ENCODE data around the gene FNDC8. TPM values are rescaled to one million over a fixed set of nuclear protein-coding genes. Genes with fewer than 3 reads are reported as not detected.

FNDC8 gene
- total and polyA plus RNA-seq, 2 of the 4 experiments (the other 2 are of a cell fraction): not detected

DNA sequence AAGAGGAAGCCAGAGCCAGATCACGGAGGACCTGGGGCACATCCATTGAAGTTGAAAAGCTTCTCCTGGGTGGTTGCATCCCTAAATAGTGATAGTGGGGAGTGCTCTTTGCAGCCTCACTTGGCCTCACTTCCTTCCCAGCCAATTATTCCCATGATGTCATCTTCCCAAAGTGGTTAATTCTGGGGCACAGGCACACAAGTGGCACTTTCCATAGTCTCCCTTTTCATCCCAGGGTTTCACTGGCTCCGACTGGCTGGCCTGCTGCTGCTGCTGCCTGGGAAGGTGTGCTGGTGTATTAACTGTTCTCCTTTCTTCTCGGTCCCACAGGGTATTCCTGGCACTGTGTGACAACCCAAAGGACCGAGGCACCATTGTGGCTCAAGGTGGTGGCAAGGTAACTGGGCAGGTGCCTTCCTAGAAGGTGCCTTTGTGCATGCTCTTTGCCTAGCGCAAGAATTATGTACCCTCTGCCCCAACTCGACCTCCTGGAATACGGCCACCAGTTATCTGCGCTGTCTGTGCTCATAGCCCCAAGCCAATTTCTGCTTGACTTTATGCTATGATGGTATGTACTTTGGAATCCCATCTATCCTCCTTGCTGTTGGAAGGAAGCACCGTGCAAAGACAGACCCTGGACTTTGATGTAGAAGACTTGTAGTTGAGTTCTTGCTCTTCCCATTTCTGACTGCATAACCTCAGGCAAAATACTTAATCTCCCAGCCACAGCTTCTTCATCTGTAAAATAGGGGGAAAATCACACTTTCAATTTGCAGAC is 54.4 kb downstream of the FNDC8 start:
- H4K91ac ChIP-seq (ENCODE audit: insufficient read depth, low read depth, low read length): no peak overlapping the region
- TF ChIP-seq RAD21 (IDR thresholded peaks at IDR 0.05; ENCODE audit: low read length) (no peak), MAZ (IDR thresholded peaks at IDR 0.05; ENCODE audit: borderline replicate concordance, low read depth, low read length) (no peak), RCOR1 (IDR thresholded peaks at IDR 0.05; ENCODE audit: insufficient replicate concordance, low read length) (no peak), SMC3 (IDR thresholded peaks at IDR 0.05; ENCODE audit: low read depth, low read length) (no peak), MAFK (IDR thresholded peaks at IDR 0.05; ENCODE audit: low read depth, low read length) (no peak), BHLHE40 (IDR thresholded peaks at IDR 0.05; ENCODE audit: low read depth, low read length) (no peak), MXI1 (IDR thresholded peaks at IDR 0.05; ENCODE audit: borderline replicate concordance, low read depth, low read length) (no peak), CEBPB (IDR thresholded peaks at IDR 0.05; ENCODE audit: low read depth, low read length) (no peak), NFE2L2 (IDR thresholded peaks at IDR 0.05; ENCODE audit: low read depth, low read length) (no peak), CHD1 (IDR thresholded peaks at IDR 0.05; ENCODE audit: low read depth, low read length) (no peak), FOS (IDR thresholded peaks at IDR 0.05; ENCODE audit: low read depth, low read length) (no peak)
- TF ChIP-seq, protein P1, sequence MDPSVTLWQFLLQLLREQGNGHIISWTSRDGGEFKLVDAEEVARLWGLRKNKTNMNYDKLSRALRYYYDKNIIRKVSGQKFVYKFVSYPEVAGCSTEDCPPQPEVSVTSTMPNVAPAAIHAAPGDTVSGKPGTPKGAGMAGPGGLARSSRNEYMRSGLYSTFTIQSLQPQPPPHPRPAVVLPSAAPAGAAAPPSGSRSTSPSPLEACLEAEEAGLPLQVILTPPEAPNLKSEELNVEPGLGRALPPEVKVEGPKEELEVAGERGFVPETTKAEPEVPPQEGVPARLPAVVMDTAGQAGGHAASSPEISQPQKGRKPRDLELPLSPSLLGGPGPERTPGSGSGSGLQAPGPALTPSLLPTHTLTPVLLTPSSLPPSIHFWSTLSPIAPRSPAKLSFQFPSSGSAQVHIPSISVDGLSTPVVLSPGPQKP (IDR thresholded peaks at IDR 0.05; ENCODE audit: borderline replicate concordance, low read depth, low read length): no peak
- TF ChIP-seq, protein P2, sequence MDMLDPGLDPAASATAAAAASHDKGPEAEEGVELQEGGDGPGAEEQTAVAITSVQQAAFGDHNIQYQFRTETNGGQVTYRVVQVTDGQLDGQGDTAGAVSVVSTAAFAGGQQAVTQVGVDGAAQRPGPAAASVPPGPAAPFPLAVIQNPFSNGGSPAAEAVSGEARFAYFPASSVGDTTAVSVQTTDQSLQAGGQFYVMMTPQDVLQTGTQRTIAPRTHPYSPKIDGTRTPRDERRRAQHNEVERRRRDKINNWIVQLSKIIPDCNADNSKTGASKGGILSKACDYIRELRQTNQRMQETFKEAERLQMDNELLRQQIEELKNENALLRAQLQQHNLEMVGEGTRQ (IDR thresholded peaks at IDR 0.05; ENCODE audit: low read depth, low read length): no peak
- TF ChIP-seq, protein P3, sequence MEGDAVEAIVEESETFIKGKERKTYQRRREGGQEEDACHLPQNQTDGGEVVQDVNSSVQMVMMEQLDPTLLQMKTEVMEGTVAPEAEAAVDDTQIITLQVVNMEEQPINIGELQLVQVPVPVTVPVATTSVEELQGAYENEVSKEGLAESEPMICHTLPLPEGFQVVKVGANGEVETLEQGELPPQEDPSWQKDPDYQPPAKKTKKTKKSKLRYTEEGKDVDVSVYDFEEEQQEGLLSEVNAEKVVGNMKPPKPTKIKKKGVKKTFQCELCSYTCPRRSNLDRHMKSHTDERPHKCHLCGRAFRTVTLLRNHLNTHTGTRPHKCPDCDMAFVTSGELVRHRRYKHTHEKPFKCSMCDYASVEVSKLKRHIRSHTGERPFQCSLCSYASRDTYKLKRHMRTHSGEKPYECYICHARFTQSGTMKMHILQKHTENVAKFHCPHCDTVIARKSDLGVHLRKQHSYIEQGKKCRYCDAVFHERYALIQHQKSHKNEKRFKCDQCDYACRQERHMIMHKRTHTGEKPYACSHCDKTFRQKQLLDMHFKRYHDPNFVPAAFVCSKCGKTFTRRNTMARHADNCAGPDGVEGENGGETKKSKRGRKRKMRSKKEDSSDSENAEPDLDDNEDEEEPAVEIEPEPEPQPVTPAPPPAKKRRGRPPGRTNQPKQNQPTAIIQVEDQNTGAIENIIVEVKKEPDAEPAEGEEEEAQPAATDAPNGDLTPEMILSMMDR (conservative IDR thresholded peaks at IDR 0.05; ENCODE audit: low read depth, low read length): no peak
- in situ Hi-C loops (cut with MboI; ENCODE audit: low sequenced_read_pairs): no loop called here

More for the DNA sequence above, 54.4 kb downstream of the FNDC8 start:
- dilution Hi-C loops (cut with HindIII; ENCODE audit: low sequenced_read_pairs, unreplicated experiment): loop anchor here (25.0 kb wide), 1 partner anchor 361 kb away; the partner anchor contains the start of gene SLFN12L
- H2AFZ ChIP-seq (replicated peaks; ENCODE audit: low read length, poor library complexity): no peak overlapping the region
- no TSS peak for BruUV-seq (replicated peaks)
- no peak overlapping the region for H3K27ac ChIP-seq (ENCODE audit: insufficient read depth, low read length)
- H3K9ac ChIP-seq (ENCODE audit: low read depth, low read length): no peak overlapping the region
- H3K18ac ChIP-seq (ENCODE audit: low read depth, low read length): no peak overlapping the region
- H4K20me1 ChIP-seq (ENCODE audit: insufficient read depth, low read length): no peaks in the 10 kb centered on the region
- ATAC-seq (ENCODE audit: low read depth) (no peak), DNase-seq (no peak)
- no peak overlapping the region for H2BK120ac ChIP-seq (ENCODE audit: low read depth, low read length)
- H3K9me3 ChIP-seq (ENCODE audit: control insufficient read depth, insufficient read depth, low read length): no peaks in the 10 kb centered on the region
- H3K79me1 ChIP-seq (ENCODE audit: low read depth in 1 of 2, low read length in 2 of 2): no peaks in the 10 kb centered on the region
- no peak overlapping the region for H4K8ac ChIP-seq (ENCODE audit: low read depth in 2 of 2, low read length in 2 of 2)
- H3K27me3 ChIP-seq (ENCODE audit: control insufficient read depth, insufficient read depth, low read length): peaks cover 6% of the 10 kb centered on the region
- no peak overlapping the region for H3K14ac ChIP-seq (replicated peaks; ENCODE audit: low read depth, low read length)
- no peak overlapping the region for H2BK15ac ChIP-seq (ENCODE audit: low read depth, low read length)
- ChIA-PET CTCF (interaction anchor here (0.6 kb wide), 1 partner anchor 12 kb away, joined by 4 read pairs; no protein-coding TSS in a partner anchor), POLR2A (ENCODE audit: unreplicated experiment) (no interaction called here)
- H3K4me3 ChIP-seq (ENCODE audit: insufficient read depth, low read depth, low read length): no peak overlapping the region
- no peak overlapping the region for H4K5ac ChIP-seq (ENCODE audit: low read depth, low read length)
- intact Hi-C loops (cut with micrococcal nuclease): loop anchor here (10.0 kb wide), 1 partner anchor 259 kb away; the partner anchor contains the start of gene SLFN12
- 17% methylated on average over 1 of the region's 9 CpGs; no CpG with 5 or more reads in 1 of the 2 experiments for WGBS, 2 experiments (ENCODE audit: extremely low coverage in 2 of 2, insufficient read length in 1 of 2)
- H3K9me1 ChIP-seq (ENCODE audit: insufficient read depth, low read length): no peaks in the 10 kb centered on the region
- no peak overlapping the region for H3K4me2 ChIP-seq (ENCODE audit: low read depth, low read length)
- no peaks in the 10 kb centered on the region for H3K36me3 ChIP-seq (ENCODE audit: control insufficient read depth, insufficient read depth, low read length)
- no peak overlapping the region for H2AK5ac ChIP-seq (ENCODE audit: low read depth, low read length)
- no peak overlapping the region for H2BK20ac ChIP-seq (ENCODE audit: low read depth, low read length)
- no peak overlapping the region for H2BK5ac ChIP-seq (ENCODE audit: low read depth, low read length, poor library complexity, severe bottlenecking)
- H2AK9ac ChIP-seq (replicated peaks; ENCODE audit: low read depth, low read length, poor library complexity): no peak overlapping the region
- H3K4ac ChIP-seq (ENCODE audit: low read depth, low read length): no peak overlapping the region
- H3K56ac ChIP-seq (ENCODE audit: extremely low read depth, insufficient read depth, low read length): no peak overlapping the region
- no peak overlapping the region for H3K23ac ChIP-seq (ENCODE audit: low read depth, low read length)
- H3K4me1 ChIP-seq (ENCODE audit: control insufficient read depth, insufficient read depth, low read length): no peaks in the 10 kb centered on the region
